ENCODE results near the gene AIMP2.
A peak's percentile ranks its signal among the peaks of the same experiment; 100 is the strongest.
"Not testable (repeated sequence)": the region's sequence is repeated elsewhere in the genome, so short reads cannot be mapped to it uniquely, and the experiment has no call there.

Gene AIMP2

GRCh38 chr7:6026011-6026819 is 17.1 kb downstream of the AIMP2 start:
- peak; percentile 76 for DNase-seq (ENCODE audit: low spot score)

- no peak for DNase-seq (ENCODE audit: low spot score)
Observed at GRCh38 chr7:6026820-6027311, 17.8 kb downstream of the AIMP2 start.

GRCh38 chr7:6027806-6028365 is 18.8 kb downstream of the AIMP2 start:
- no peak for DNase-seq (ENCODE audit: low spot score)

GRCh38 chr7:6028563-6028962 is 19.5 kb downstream of the AIMP2 start:
- DNase-seq (ENCODE audit: low spot score), result no peak

- DNase-seq (ENCODE audit: low spot score), result no peak
Observed at GRCh38 chr7:6030988-6031387, 21.9 kb downstream of the AIMP2 start, which contains the start of gene ANKRD61. TSS of gene ANKRD61 (plus strand) at chr7:6031376. CDS start at chr7:6031376, 0 bp downstream.

GRCh38 chr7:6031567-6031966 is 22.5 kb downstream of the AIMP2 start:
- no peak for DNase-seq (ENCODE audit: low spot score)

GRCh38 chr7:6032167-6032566 is 23.1 kb downstream of the AIMP2 start:
- DNase-seq (ENCODE audit: low spot score), result no peak

- no peak for DNase-seq (ENCODE audit: low spot score)
Observed at GRCh38 chr7:6032641-6033040, 23.6 kb downstream of the AIMP2 start.

- DNase-seq (ENCODE audit: low spot score), result no peak
Observed at GRCh38 chr7:6035165-6035564, 26.1 kb downstream of the AIMP2 start.

GRCh38 chr7:6035686-6036085 is 26.6 kb downstream of the AIMP2 start:
- DNase-seq (ENCODE audit: low spot score), result no peak

- no peak for DNase-seq (ENCODE audit: low spot score)
Observed at GRCh38 chr7:6049780-6050179, 40.7 kb downstream of the AIMP2 start.

- DNase-seq (ENCODE audit: low spot score), result not testable (repeated sequence)
Observed at GRCh38 chr7:6051185-6051584, 42.1 kb downstream of the AIMP2 start.

GRCh38 chr7:6056616-6057015 is 47.5 kb downstream of the AIMP2 start:
- DNase-seq (ENCODE audit: low spot score), result no peak

GRCh38 chr7:6057316-6058129 is 48.5 kb downstream of the AIMP2 start:
- no peak for DNase-seq (ENCODE audit: low spot score)

GRCh38 chr7:6059941-6060340 is 50.9 kb downstream of the AIMP2 start:
- not testable (repeated sequence) for DNase-seq (ENCODE audit: low spot score)

GRCh38 chr7:6071406-6071805 is 62.3 kb downstream of the AIMP2 start:
- no peak for DNase-seq (ENCODE audit: low spot score)

Measured in CD4-positive, alpha-beta T cell treated with Interleukin-6 at 100 ng/mL for 8 hours (primary cell).